ENCODE data around the gene PHF12. TPM values are rescaled to one million over a fixed set of nuclear protein-coding genes. Genes with fewer than 3 reads are reported as not detected.

The PHF12 gene
- total and polyA plus RNA-seq, 2 of the 13 experiments (the other 11 are each of a cell fraction or from before 2014, with no cell fraction given): 9.8 to 17.1 TPM

- 47% methylated on average over 5 of the region's 10 CpGs for WGBS (ENCODE audit: low lambda C conversion rate)
- H3K9me3 ChIP-seq (ENCODE audit: low read length): no peaks in the 10 kb centered on the region
- no peak overlapping the region for H3K4me3 ChIP-seq (replicated peaks in 1 of 3; ENCODE audit: insufficient read depth in 1 of 3, low read depth in 2 of 3, low read length in 3 of 3)
- no peak for FAIRE-seq
- H3K4me2 ChIP-seq (ENCODE audit: low read depth, low read length): no peak overlapping the region
- no peak for ATAC-seq
- H4K20me1 ChIP-seq (ENCODE audit: insufficient read depth, low read length): no peaks in the 10 kb centered on the region
- no peaks in the 10 kb centered on the region for H3K79me2 ChIP-seq (ENCODE audit: insufficient read depth, low read length)
- POLR2A ChIA-PET: no interaction called here
- in situ Hi-C loops (cut with HindIII; ENCODE audit: extremely low pct_ligation_motif_present, low pct_unique_long_range_greater_than_20kb) (no loop called here), intact Hi-C loops (cut with micrococcal nuclease; ENCODE audit: unreplicated experiment) (no loop called here)
- no peaks in the 10 kb centered on the region for H3K36me3 ChIP-seq (replicated peaks in 1 of 2; ENCODE audit: control insufficient read depth in 1 of 2, insufficient read depth in 2 of 2, low read length in 2 of 2)
- peaks cover 36% of the 10 kb centered on the region for H3K4me1 ChIP-seq (ENCODE audit: insufficient read depth, low read length)
- H2AFZ ChIP-seq (ENCODE audit: low read length): no peak overlapping the region
- no peak overlapping the region for H3K9ac ChIP-seq (ENCODE audit: insufficient read depth, low read depth, low read length)
- no peak overlapping the region for H3K27ac ChIP-seq (ENCODE audit: extremely low read length, insufficient read depth, low read length)
- peaks cover 6 to 87% of the 10 kb centered on the region in 2 experiments for H3K27me3 ChIP-seq (ENCODE audit: control insufficient read depth in 1 of 2, insufficient read depth in 2 of 2, low read length in 2 of 2)
- no peak for DNase-seq (ENCODE audit: low spot score)
- no TSS peak for BruUV-seq (replicated peaks)
- CTCF ChIA-PET (ENCODE audit: low intra/inter-chr PET ratio, low total read pairs): no interaction called here
- no peak for TF ChIP-seq ZNF512 (CRISPR knock-in tag; IDR thresholded peaks at IDR 0.05)
- no peak for TF ChIP-seq ATF6 (CRISPR knock-in tag; conservative IDR thresholded peaks at IDR 0.05)
- TF ChIP-seq GPN1 (CRISPR knock-in tag; IDR thresholded peaks at IDR 0.05; ENCODE audit: borderline replicate concordance): no peak
- no peak for TF ChIP-seq KAT2B (IDR thresholded peaks at IDR 0.05; ENCODE audit: borderline replicate concordance, low read depth, low read length)
- no peak for TF ChIP-seq ZNF160 (CRISPR knock-in tag; IDR thresholded peaks at IDR 0.05)
- TF ChIP-seq ZNF563 (CRISPR knock-in tag; IDR thresholded peaks at IDR 0.05): no peak
- TF ChIP-seq, protein P1, sequence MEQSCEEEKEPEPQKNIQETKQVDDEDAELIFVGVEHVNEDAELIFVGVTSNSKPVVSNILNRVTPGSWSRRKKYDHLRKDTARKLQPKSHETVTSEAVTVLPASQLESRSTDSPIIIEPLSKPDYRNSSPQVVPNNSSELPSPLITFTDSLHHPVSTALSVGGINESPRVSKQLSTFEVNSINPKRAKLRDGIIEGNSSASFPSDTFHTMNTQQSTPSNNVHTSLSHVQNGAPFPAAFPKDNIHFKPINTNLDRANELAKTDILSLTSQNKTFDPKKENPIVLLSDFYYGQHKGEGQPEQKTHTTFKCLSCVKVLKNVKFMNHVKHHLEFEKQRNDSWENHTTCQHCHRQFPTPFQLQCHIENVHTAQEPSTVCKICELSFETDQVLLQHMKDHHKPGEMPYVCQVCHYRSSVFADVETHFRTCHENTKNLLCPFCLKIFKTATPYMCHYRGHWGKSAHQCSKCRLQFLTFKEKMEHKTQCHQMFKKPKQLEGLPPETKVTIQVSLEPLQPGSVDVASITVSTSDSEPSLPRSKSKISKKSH (CRISPR knock-in tag; IDR thresholded peaks at IDR 0.05; ENCODE audit: borderline replicate concordance): no peak
- TF ChIP-seq ZNF749 (CRISPR knock-in tag; IDR thresholded peaks at IDR 0.05; ENCODE audit: borderline replicate concordance): no peak
- TF ChIP-seq SIN3A (IDR thresholded peaks at IDR 0.05; ENCODE audit: borderline replicate concordance, low read depth, low read length): no peak
- TF ChIP-seq, protein P2, sequence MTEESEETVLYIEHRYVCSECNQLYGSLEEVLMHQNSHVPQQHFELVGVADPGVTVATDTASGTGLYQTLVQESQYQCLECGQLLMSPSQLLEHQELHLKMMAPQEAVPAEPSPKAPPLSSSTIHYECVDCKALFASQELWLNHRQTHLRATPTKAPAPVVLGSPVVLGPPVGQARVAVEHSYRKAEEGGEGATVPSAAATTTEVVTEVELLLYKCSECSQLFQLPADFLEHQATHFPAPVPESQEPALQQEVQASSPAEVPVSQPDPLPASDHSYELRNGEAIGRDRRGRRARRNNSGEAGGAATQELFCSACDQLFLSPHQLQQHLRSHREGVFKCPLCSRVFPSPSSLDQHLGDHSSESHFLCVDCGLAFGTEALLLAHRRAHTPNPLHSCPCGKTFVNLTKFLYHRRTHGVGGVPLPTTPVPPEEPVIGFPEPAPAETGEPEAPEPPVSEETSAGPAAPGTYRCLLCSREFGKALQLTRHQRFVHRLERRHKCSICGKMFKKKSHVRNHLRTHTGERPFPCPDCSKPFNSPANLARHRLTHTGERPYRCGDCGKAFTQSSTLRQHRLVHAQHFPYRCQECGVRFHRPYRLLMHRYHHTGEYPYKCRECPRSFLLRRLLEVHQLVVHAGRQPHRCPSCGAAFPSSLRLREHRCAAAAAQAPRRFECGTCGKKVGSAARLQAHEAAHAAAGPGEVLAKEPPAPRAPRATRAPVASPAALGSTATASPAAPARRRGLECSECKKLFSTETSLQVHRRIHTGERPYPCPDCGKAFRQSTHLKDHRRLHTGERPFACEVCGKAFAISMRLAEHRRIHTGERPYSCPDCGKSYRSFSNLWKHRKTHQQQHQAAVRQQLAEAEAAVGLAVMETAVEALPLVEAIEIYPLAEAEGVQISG (CRISPR knock-in tag; IDR thresholded peaks at IDR 0.05): no peak
- no peak for TF ChIP-seq NFRKB (IDR thresholded peaks at IDR 0.05)
- no peak for TF ChIP-seq ZNF225 (CRISPR knock-in tag; IDR thresholded peaks at IDR 0.05)
- TF ChIP-seq RBM22 (optimal IDR thresholded peaks at IDR 0.05; ENCODE audit: low read length): no peak
- TF ChIP-seq, protein P3, sequence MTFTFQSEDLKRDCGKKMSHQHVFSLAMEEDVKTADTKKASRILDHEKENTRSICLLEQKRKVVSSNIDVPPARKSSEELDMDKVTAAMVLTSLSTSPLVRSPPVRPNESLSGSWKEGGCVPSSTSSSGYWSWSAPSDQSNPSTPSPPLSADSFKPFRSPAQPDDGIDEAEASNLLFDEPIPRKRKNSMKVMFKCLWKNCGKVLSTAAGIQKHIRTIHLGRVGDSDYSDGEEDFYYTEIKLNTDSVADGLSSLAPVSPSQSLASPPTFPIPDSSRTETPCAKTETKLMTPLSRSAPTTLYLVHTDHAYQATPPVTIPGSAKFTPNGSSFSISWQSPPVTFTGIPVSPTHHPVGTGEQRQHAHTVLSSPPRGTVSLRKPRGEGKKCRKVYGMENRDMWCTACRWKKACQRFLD (CRISPR knock-in tag; IDR thresholded peaks at IDR 0.05; ENCODE audit: borderline replicate concordance): no peak
- TF ChIP-seq KDM6A (CRISPR knock-in tag; IDR thresholded peaks at IDR 0.05; ENCODE audit: low read depth): no peak
- TF ChIP-seq EEA1 (CRISPR knock-in tag; IDR thresholded peaks at IDR 0.05; ENCODE audit: borderline replicate concordance): no peak
These were observed 21.1 kb upstream of the PHF12 start for GRCh38 chr17:28972437-28972836.
